Spleen (tissue), 7 donors: ENCODE measurements around the gene SEMA5B.

ENCODE experiments used
- CTCF ChIP-seq, 11 experiments: fragments of 200-600 bp in 7 of 11; fragments of 450-650 bp in 4 of 11; sonication (generic) in 4 of 11; IDR thresholded peaks in 8 of 11; conservative IDR thresholded peaks in 3 of 11; 1 replicate in 7 of 11; 2 replicates in 4 of 11; pipeline versions ENCODE4 v1.4.0 to v1.8.0; 2016 to 2021; ENCODE audit warnings: antibody characterized with exemption in 11 of 11, inconsistent platforms in 4 of 11, mild to moderate bottlenecking in 1 of 11
- POLR2A ChIP-seq, 3 donors: fragments of 450-650 bp; IDR thresholded peaks; one replicate each; pipeline ENCODE4 v1.5.1; 2017; ENCODE audit warnings: antibody characterized with exemption in 3 of 3, mild to moderate bottlenecking in 1 of 3
- POLR2AphosphoS5 ChIP-seq, 3 donors: sonication (generic); formaldehyde crosslinking; IDR thresholded peaks; one replicate each; pipeline ENCODE4 v1.5.1; 2017; ENCODE audit warnings: antibody characterized with exemption in 3 of 3
- donor health status: DM: no; HTN: no; CAD: no; lungs with moderate emphysema.
- donor health status: DM: no; HTN: no; CAD: no.
- donor health status: DM: no; HTN: no; CAD: no.

- TF ChIP-seq CTCF (IDR thresholded peaks at IDR 0.05 in 8 of 11, conservative IDR thresholded peaks at IDR 0.05 in 3 of 11) (no peak), POLR2A (IDR thresholded peaks at IDR 0.05) (no peak), POLR2AphosphoS5 (IDR thresholded peaks at IDR 0.05) (no peak)
Observed at GRCh38 chr3:122944671-122945161, 82.8 kb downstream of the SEMA5B start.
